PFSK-1 (cell line): ENCODE measurements around the gene CA7.

ENCODE experiments used
- FOXP2 ChIP-seq: optimal IDR thresholded peaks from 2 replicates; pipeline ENCODE3; 2011; ENCODE audit warnings: borderline replicate concordance, control low read depth, inconsistent platforms; ENCODE audit not compliant: insufficient read depth; ENCODE audit errors: extremely low read length, extremely low read depth
- POLR2AphosphoS5 ChIP-seq: IDR thresholded peaks from 2 replicates; pipeline ENCODE4 v1.6.1; 2012; ENCODE audit warnings: low read depth, mild to moderate bottlenecking, control low read depth, low read length, moderate library complexity
- SIN3A ChIP-seq: IDR thresholded peaks from 2 replicates; pipeline ENCODE4 v1.6.1; 2012; ENCODE audit warnings: mild to moderate bottlenecking, low read length, moderate library complexity, borderline replicate concordance; ENCODE audit not compliant: insufficient read depth
- TAF1 ChIP-seq: IDR thresholded peaks from 2 replicates; pipeline ENCODE4 v1.6.1; 2012; ENCODE audit warnings: low read length, control low read depth, borderline replicate concordance; ENCODE audit not compliant: insufficient read depth
- TF ChIP-seq, protein P1 (sequence below), 2 experiments: IDR thresholded peaks; 2 replicates each; pipeline versions ENCODE4 v1.6.1 to v1.8.0; 2011 to 2012; ENCODE audit warnings: low read depth in 2 of 2, low read length in 2 of 2, control low read depth in 1 of 2, inconsistent platforms in 1 of 2, mild to moderate bottlenecking in 1 of 2, moderate library complexity in 1 of 2; ENCODE audit not compliant: insufficient read depth in 1 of 2

DNA sequence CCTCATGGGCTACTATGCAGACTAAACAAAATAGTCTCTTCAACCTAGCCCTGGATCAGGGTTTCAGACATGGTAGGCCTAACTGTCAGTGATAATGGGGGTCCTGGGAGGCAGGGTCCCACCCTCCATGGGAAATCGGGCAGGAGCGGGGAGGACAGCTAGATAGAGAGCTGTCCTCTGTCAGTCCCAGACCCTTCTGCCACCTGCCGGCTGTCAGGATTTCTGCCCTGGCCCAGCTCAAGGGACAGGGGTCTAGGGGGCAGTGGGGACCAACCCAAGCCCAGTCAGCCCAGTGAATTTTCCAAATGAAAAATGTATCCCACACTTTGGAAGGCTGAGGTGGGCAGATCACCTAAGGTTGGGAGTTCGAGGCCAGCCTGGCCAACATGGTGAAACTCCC, 5.3 kb downstream of the CA7 start:
- TF ChIP-seq POLR2AphosphoS5 (no peak), TAF1 (no peak), FOXP2 (no peak), SIN3A (no peak)
- TF ChIP-seq, protein P1, sequence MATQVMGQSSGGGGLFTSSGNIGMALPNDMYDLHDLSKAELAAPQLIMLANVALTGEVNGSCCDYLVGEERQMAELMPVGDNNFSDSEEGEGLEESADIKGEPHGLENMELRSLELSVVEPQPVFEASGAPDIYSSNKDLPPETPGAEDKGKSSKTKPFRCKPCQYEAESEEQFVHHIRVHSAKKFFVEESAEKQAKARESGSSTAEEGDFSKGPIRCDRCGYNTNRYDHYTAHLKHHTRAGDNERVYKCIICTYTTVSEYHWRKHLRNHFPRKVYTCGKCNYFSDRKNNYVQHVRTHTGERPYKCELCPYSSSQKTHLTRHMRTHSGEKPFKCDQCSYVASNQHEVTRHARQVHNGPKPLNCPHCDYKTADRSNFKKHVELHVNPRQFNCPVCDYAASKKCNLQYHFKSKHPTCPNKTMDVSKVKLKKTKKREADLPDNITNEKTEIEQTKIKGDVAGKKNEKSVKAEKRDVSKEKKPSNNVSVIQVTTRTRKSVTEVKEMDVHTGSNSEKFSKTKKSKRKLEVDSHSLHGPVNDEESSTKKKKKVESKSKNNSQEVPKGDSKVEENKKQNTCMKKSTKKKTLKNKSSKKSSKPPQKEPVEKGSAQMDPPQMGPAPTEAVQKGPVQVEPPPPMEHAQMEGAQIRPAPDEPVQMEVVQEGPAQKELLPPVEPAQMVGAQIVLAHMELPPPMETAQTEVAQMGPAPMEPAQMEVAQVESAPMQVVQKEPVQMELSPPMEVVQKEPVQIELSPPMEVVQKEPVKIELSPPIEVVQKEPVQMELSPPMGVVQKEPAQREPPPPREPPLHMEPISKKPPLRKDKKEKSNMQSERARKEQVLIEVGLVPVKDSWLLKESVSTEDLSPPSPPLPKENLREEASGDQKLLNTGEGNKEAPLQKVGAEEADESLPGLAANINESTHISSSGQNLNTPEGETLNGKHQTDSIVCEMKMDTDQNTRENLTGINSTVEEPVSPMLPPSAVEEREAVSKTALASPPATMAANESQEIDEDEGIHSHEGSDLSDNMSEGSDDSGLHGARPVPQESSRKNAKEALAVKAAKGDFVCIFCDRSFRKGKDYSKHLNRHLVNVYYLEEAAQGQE (IDR thresholded peaks at IDR 0.05; ENCODE audit: insufficient read depth in 1 of 2, low read depth in 2 of 2, low read length in 2 of 2) = no peak
